ENCODE measurements around the gene UAP1L1.

UAP1L1 gene

GRCh38 chr9:137095664-137096517 is 18.6 kb downstream of the UAP1L1 start:
- TF ChIP-seq POLR2AphosphoS5 (IDR thresholded peaks at IDR 0.05; ENCODE audit: low read depth) (no peak), GABPA (IDR thresholded peaks at IDR 0.05; ENCODE audit: low read depth) (no peak), REST (IDR thresholded peaks at IDR 0.05; ENCODE audit: insufficient replicate concordance, low read depth) (no peak), CTCF (IDR thresholded peaks at IDR 0.05; ENCODE audit: insufficient read depth, low read length) (no peak), SPI1 (IDR thresholded peaks at IDR 0.05; ENCODE audit: borderline replicate concordance, low read depth) (no peak)
- Histone ChIP-seq H3K27me3 (ENCODE audit: insufficient read depth, poor library complexity, severe bottlenecking) (no peaks in the 10 kb centered on the region), H3K4me3 (replicated peaks; ENCODE audit: insufficient read depth, low read length) (no peak overlapping the region), H3K27ac (replicated peaks) (no peak overlapping the region)
- DNase-seq (ENCODE audit: low read depth in 1 of 2, low spot score in 1 of 2) = no peak

- Histone ChIP-seq H3K27me3 (ENCODE audit: insufficient read depth, poor library complexity, severe bottlenecking) (no peaks in the 10 kb centered on the region), H3K27ac (replicated peaks) (no peak overlapping the region), H3K4me3 (replicated peaks; ENCODE audit: insufficient read depth, low read length) (no peak overlapping the region)
- no peak for DNase-seq (ENCODE audit: low read depth in 1 of 2, low spot score in 1 of 2)
- TF ChIP-seq CTCF (IDR thresholded peaks at IDR 0.05; ENCODE audit: insufficient read depth, low read length) = no peak
- TF ChIP-seq REST (IDR thresholded peaks at IDR 0.05; ENCODE audit: insufficient replicate concordance, low read depth) = no peak
- no peak for TF ChIP-seq POLR2AphosphoS5 (IDR thresholded peaks at IDR 0.05; ENCODE audit: low read depth)
- no peak for TF ChIP-seq GABPA (IDR thresholded peaks at IDR 0.05; ENCODE audit: low read depth)
- no peak for TF ChIP-seq SPI1 (IDR thresholded peaks at IDR 0.05; ENCODE audit: borderline replicate concordance, low read depth)
Measured at GRCh38 chr9:137096785-137097546, 19.6 kb downstream of the UAP1L1 start.

GRCh38 chr9:137097761-137098462 is 20.6 kb downstream of the UAP1L1 start:
- H3K27ac ChIP-seq (replicated peaks) = no peak overlapping the region
- TF ChIP-seq REST (IDR thresholded peaks at IDR 0.05; ENCODE audit: insufficient replicate concordance, low read depth) (no peak), CTCF (IDR thresholded peaks at IDR 0.05; ENCODE audit: insufficient read depth, low read length) (no peak)
- H3K4me3 ChIP-seq (replicated peaks; ENCODE audit: insufficient read depth, low read length) = no peak overlapping the region
- no peaks in the 10 kb centered on the region for H3K27me3 ChIP-seq (ENCODE audit: insufficient read depth, poor library complexity, severe bottlenecking)
- DNase-seq (ENCODE audit: low read depth in 1 of 2, low spot score in 1 of 2) = no peak

Measured in HL-60 (cell line).